Right atrium auricular region (tissue), 2 donors: ENCODE measurements around the gene SFRP5. TPM values are rescaled to one million over a fixed set of nuclear protein-coding genes. Genes with fewer than 3 reads are reported as not detected.

Source experiments
- DNase-seq: peaks from one replicate; pipeline ENCODE4 v3.0.0-alpha.2; 2019; ENCODE audit warnings: low spot score
- H3K27ac ChIP-seq, 2 donors: fragments of 200-600 bp; sonication (generic); 1 replicate in 1 of 2; 2 replicates in 1 of 2; pipeline ENCODE4 v1.5.1; 2016 to 2019
- H3K27me3 ChIP-seq, 2 donors: fragments of 200-600 bp; sonication (generic); one replicate each; pipeline versions ENCODE4 v1.5.1 to v1.6.0; 2017 to 2019
- H3K36me3 ChIP-seq: fragments of 200-600 bp; sonication (generic); one replicate; pipeline ENCODE4 v1.5.1; 2016
- H3K4me1 ChIP-seq, 2 donors: fragments of 200-600 bp; sonication (generic); one replicate each; pipeline versions ENCODE4 v1.5.1 to v1.6.0; 2017 to 2019
- H3K4me3 ChIP-seq, 2 donors: fragments of 200-600 bp; sonication (generic); 1 replicate in 1 of 2; 2 replicates in 1 of 2; pipeline ENCODE4 v1.5.1; 2017 to 2019; ENCODE audit warnings: mild to moderate bottlenecking in 1 of 2, moderate library complexity in 1 of 2
- H3K9me3 ChIP-seq, 2 donors: fragments of 200-600 bp; sonication (generic); one replicate each; pipeline ENCODE4 v1.5.1; 2019
- CTCF ChIP-seq, 2 donors: fragments of 200-600 bp; sonication (generic); IDR thresholded peaks; one replicate each; pipeline ENCODE4 v1.5.1; 2019; ENCODE audit warnings: antibody characterized with exemption in 2 of 2
- total RNA-seq, 2 donors: library from RNA; depleted of rRNA; stranded (reverse); fragments of >200 nt; gene quantifications; one replicate each; pipeline ENCODE4 v1.1.0, GENCODE V29; 2016

The SFRP5 gene
- total RNA-seq, 2 donors from 2014 or later = 140 to 260 TPM

- peak overlapping the region; percentile 60 to 80 for H3K27ac ChIP-seq
- peaks cover 14% of the 10 kb centered on the region for H3K36me3 ChIP-seq
- peaks cover 0 to 19% of the 10 kb centered on the region in 2 donors for H3K4me1 ChIP-seq
- no peak for DNase-seq
- no peaks in the 10 kb centered on the region for H3K9me3 ChIP-seq
- no peaks in the 10 kb centered on the region for H3K27me3 ChIP-seq
- peak overlapping the region; percentile 51 to 59 for H3K4me3 ChIP-seq
- no peak for TF ChIP-seq CTCF (IDR thresholded peaks at IDR 0.05)
These were observed 526 bp downstream of the SFRP5 start for GRCh38 chr10:97771055-97771891.

GRCh38 chr10:97770255-97770654 is 1.5 kb downstream of the SFRP5 start:
- peak overlapping the region; percentile 51 to 59 for H3K4me3 ChIP-seq
- DNase-seq = no peak
- H3K36me3 ChIP-seq = peaks cover 14% of the 10 kb centered on the region
- H3K9me3 ChIP-seq = no peaks in the 10 kb centered on the region
- no peak for TF ChIP-seq CTCF (IDR thresholded peaks at IDR 0.05)
- peak overlapping the region in 1 of 2 donors; percentile 80 for H3K27ac ChIP-seq
- H3K27me3 ChIP-seq = no peaks in the 10 kb centered on the region
- peaks cover 0 to 22% of the 10 kb centered on the region in 2 donors for H3K4me1 ChIP-seq

- peaks cover 14% of the 10 kb centered on the region for H3K36me3 ChIP-seq
- H3K4me3 ChIP-seq = peak overlapping the region in 1 of 2 donors; percentile 59
- no peaks in the 10 kb centered on the region for H3K9me3 ChIP-seq
- TF ChIP-seq CTCF (IDR thresholded peaks at IDR 0.05) = no peak
- no peak overlapping the region for H3K27ac ChIP-seq
- H3K27me3 ChIP-seq = no peaks in the 10 kb centered on the region
- peaks cover 0 to 38% of the 10 kb centered on the region in 2 donors for H3K4me1 ChIP-seq
- no peak for DNase-seq
These were observed 3.2 kb downstream of the SFRP5 start for GRCh38 chr10:97768322-97769315.

GRCh38 chr10:97766996-97767924 is 4.5 kb downstream of the SFRP5 start:
- no peak overlapping the region for H3K27ac ChIP-seq
- DNase-seq = no peak
- H3K27me3 ChIP-seq = no peaks in the 10 kb centered on the region
- no peaks in the 10 kb centered on the region for H3K9me3 ChIP-seq
- H3K36me3 ChIP-seq = peaks cover 14% of the 10 kb centered on the region
- H3K4me3 ChIP-seq = no peak overlapping the region
- no peak for TF ChIP-seq CTCF (IDR thresholded peaks at IDR 0.05)
- peaks cover 0 to 39% of the 10 kb centered on the region in 2 donors for H3K4me1 ChIP-seq
